Tibial nerve (tissue), 4 donors: ENCODE data around the gene HABP2. TPM values are rescaled to one million over a fixed set of nuclear protein-coding genes. Genes with fewer than 3 reads are reported as not detected.

Experiments
- DNase-seq, 2 donors: peaks; one replicate each; pipeline ENCODE4 v3.0.0-alpha.2; 2019; ENCODE audit warnings: low spot score in 2 of 2
- H3K27ac ChIP-seq, 4 donors: fragments of 200-600 bp; sonication (generic) in 3 of 4; one replicate each; pipeline ENCODE4 v1.5.1; 2017 to 2019; ENCODE audit warnings: mild to moderate bottlenecking in 1 of 4
- H3K27me3 ChIP-seq, 2 donors: fragments of 200-600 bp; sonication (generic) in 1 of 2; one replicate each; pipeline versions ENCODE4 v1.5.1 to v1.6.0; 2017 to 2019
- H3K36me3 ChIP-seq, 3 donors: fragments of 200-600 bp; sonication (generic); one replicate each; pipeline ENCODE4 v1.5.1; 2018 to 2019
- H3K4me1 ChIP-seq, 4 donors: fragments of 200-600 bp; sonication (generic) in 3 of 4; one replicate each; pipeline ENCODE4 v1.5.1; 2017 to 2019
- H3K4me3 ChIP-seq, 4 donors: fragments of 200-600 bp; sonication (generic) in 3 of 4; one replicate each; pipeline ENCODE4 v1.5.1; 2017 to 2019; ENCODE audit warnings: mild to moderate bottlenecking in 1 of 4, moderate library complexity in 1 of 4
- H3K9me3 ChIP-seq, 4 donors: fragments of 200-600 bp; sonication (generic) in 3 of 4; one replicate each; pipeline ENCODE4 v1.5.1; 2017 to 2019
- EP300 ChIP-seq, 2 donors: sonication (generic); formaldehyde crosslinking; IDR thresholded peaks; one replicate each; pipeline ENCODE4 v1.6.1; 2017; ENCODE audit warnings: antibody characterized with exemption in 2 of 2, mild to moderate bottlenecking in 1 of 2
- POLR2A ChIP-seq, 2 donors: fragments of 450-650 bp; IDR thresholded peaks; one replicate each; pipeline ENCODE4 v1.6.1; 2017; ENCODE audit warnings: antibody characterized with exemption in 2 of 2, mild to moderate bottlenecking in 2 of 2, moderate library complexity in 2 of 2
- WGBS, 2 donors: methylation state at CpG; one replicate each; pipeline ENCODE4 v1.1.5; 2018; 5-methylcytosine and 5-hydroxymethylcytosine counted together
- total RNA-seq, 4 donors: library from RNA; depleted of rRNA; stranded (reverse); fragments of >200 nt; gene quantifications; one replicate each; pipeline ENCODE4 v1.1.0, GENCODE V29; 2016
- TF ChIP-seq, protein P1 (sequence below), 5 experiments: fragments of 200-600 bp in 3 of 5; fragments of 450-650 bp in 2 of 5; sonication (generic) in 3 of 5; IDR thresholded peaks; one replicate each; pipeline ENCODE4 v1.5.1; 2016 to 2019; ENCODE audit warnings: antibody characterized with exemption in 5 of 5, mild to moderate bottlenecking in 3 of 5, moderate library complexity in 2 of 5

HABP2 gene
- total RNA-seq, 4 donors from 2014 or later, result not detected

DNA sequence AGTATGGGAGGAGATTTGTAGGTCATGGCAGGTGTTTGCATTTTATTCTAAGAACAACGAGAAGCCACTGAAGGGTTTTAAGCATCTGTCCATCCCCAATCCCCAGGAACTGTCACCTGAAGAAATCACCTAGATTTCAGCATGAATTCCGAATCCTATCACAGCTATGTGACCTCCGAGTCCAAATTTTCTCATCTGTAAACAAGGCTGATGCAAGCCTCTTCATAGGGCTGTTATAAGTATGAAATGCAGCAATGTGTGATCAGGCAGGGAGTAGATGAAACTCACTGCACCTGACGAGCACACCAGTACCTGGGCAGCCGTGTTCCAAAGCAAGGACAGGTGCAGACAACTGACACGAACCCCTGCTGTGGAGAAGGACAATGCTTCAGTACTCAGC lies 14.0 kb downstream of the HABP2 start:
- peaks cover 0 to 4% (median 0%) of the 10 kb centered on the region in 4 donors for H3K4me1 ChIP-seq
- H3K9me3 ChIP-seq, result no peaks in the 10 kb centered on the region
- H3K27ac ChIP-seq, result no peak overlapping the region
- DNase-seq, result no peak
- H3K4me3 ChIP-seq, result no peak overlapping the region
- WGBS, 2 donors, result 66 to 71% methylated on average over 6 of the region's 6 CpGs
- TF ChIP-seq EP300 (IDR thresholded peaks at IDR 0.05) (no peak), POLR2A (IDR thresholded peaks at IDR 0.05) (no peak)
- TF ChIP-seq, protein P1, sequence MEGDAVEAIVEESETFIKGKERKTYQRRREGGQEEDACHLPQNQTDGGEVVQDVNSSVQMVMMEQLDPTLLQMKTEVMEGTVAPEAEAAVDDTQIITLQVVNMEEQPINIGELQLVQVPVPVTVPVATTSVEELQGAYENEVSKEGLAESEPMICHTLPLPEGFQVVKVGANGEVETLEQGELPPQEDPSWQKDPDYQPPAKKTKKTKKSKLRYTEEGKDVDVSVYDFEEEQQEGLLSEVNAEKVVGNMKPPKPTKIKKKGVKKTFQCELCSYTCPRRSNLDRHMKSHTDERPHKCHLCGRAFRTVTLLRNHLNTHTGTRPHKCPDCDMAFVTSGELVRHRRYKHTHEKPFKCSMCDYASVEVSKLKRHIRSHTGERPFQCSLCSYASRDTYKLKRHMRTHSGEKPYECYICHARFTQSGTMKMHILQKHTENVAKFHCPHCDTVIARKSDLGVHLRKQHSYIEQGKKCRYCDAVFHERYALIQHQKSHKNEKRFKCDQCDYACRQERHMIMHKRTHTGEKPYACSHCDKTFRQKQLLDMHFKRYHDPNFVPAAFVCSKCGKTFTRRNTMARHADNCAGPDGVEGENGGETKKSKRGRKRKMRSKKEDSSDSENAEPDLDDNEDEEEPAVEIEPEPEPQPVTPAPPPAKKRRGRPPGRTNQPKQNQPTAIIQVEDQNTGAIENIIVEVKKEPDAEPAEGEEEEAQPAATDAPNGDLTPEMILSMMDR (IDR thresholded peaks at IDR 0.05), result no peak
- no peaks in the 10 kb centered on the region for H3K36me3 ChIP-seq
- no peaks in the 10 kb centered on the region for H3K27me3 ChIP-seq

DNA sequence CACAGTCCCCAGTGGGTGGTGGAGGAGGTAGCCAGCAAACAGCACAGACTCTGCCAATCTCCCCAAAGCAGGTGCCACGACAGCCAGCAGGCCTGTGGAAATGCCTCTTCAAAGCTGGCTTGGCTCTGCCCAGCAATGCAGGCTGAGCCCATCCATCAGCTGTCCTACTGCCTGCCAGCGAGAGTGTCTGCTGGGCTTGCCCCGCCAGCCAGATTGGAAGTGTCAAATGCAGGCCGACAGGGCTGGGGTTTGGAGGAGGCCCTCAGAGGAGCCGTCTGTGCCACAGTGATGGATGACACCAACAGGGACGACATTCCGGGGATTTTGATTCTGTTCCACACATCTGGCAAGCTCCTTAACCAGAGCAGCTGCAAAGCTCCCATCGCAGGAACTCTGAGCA lies 16.7 kb downstream of the HABP2 start:
- no peak overlapping the region for H3K27ac ChIP-seq
- no peak for DNase-seq
- no peaks in the 10 kb centered on the region for H3K36me3 ChIP-seq
- H3K4me1 ChIP-seq, result no peaks in the 10 kb centered on the region
- no peaks in the 10 kb centered on the region for H3K27me3 ChIP-seq
- TF ChIP-seq POLR2A (IDR thresholded peaks at IDR 0.05), result no peak
- no peak for TF ChIP-seq EP300 (IDR thresholded peaks at IDR 0.05)
- TF ChIP-seq, protein P1 (IDR thresholded peaks at IDR 0.05), result no peak
- WGBS, 2 donors, result 61 to 71% methylated on average over 3 to 8 of the region's 8 CpGs
- no peak overlapping the region for H3K4me3 ChIP-seq
- no peaks in the 10 kb centered on the region for H3K9me3 ChIP-seq

DNA sequence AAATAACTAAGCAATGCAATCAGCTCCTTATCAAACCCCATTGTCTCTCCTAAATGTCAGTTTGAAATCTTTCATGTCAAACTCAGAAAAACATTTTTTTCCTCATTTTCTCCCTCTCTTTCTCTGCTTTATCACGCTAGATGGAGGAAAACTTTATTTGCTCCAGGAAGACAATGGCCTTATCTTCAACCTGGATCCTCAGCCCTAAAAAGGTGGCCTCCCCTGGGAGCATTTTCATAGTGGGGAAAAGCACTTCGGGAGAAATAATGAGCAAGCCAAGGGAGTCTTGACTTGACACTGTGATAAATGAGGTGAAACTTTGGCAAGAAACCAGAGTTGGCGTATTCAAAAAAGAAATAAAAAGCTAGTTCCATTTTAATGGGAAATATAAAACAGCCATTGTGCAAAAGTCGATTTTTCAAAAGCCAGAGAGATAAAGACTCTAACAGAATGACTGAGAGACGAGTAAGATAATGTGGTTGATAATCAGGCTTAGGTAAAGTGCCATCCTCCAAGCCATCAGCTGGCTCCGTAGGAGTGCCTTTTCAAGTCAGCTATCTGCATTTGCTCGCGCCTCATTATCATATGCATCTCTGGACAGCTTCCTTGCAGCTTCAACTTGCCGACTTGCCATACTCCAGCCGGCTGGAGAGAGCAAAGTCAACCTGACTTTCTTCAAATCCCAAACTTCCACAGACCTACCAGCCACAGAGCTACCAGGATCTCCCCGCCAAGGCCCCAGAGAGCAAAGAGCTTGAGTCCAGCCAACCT lies 19.9 kb downstream of the HABP2 start:
- no peaks in the 10 kb centered on the region for H3K9me3 ChIP-seq
- no peaks in the 10 kb centered on the region for H3K4me1 ChIP-seq
- no peak for DNase-seq
- no peaks in the 10 kb centered on the region for H3K27me3 ChIP-seq
- H3K36me3 ChIP-seq, result no peaks in the 10 kb centered on the region
- TF ChIP-seq EP300 (IDR thresholded peaks at IDR 0.05) (no peak), POLR2A (IDR thresholded peaks at IDR 0.05) (no peak)
- TF ChIP-seq, protein P1 (IDR thresholded peaks at IDR 0.05), result no peak
- H3K27ac ChIP-seq, result no peak overlapping the region
- H3K4me3 ChIP-seq, result no peak overlapping the region
- 45 to 55% methylated on average over 11 of the region's 11 CpGs for WGBS, 2 donors

DNA sequence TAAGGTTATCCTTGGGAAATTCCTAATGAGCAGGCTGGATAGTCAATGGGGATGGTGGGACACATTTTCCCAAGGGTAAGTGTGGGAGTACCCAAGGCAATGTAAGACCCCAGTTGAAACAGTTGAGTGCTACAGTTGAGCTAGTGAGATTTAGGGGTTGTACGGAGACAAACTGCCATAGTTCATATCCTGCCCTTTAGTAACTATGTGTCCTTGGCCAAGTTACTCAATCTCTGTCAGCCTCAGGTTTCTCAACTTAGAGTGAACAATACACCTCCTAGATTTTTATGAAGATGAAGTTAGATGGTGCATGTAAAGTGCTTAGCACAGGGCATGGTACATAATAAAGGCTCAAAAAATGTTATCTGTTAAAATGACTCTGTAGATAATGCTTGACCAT lies 20.5 kb downstream of the HABP2 start:
- Histone ChIP-seq H3K9me3 (no peaks in the 10 kb centered on the region), H3K36me3 (no peaks in the 10 kb centered on the region), H3K4me3 (no peak overlapping the region), H3K27me3 (no peaks in the 10 kb centered on the region), H3K27ac (no peak overlapping the region), H3K4me1 (no peaks in the 10 kb centered on the region)
- 65 to 75% methylated on average over 1 of the region's 1 CpG for WGBS, 2 donors
- DNase-seq, result no peak
- TF ChIP-seq, protein P1 (IDR thresholded peaks at IDR 0.05), result no peak
- TF ChIP-seq EP300 (IDR thresholded peaks at IDR 0.05) (no peak), POLR2A (IDR thresholded peaks at IDR 0.05) (no peak)

DNA sequence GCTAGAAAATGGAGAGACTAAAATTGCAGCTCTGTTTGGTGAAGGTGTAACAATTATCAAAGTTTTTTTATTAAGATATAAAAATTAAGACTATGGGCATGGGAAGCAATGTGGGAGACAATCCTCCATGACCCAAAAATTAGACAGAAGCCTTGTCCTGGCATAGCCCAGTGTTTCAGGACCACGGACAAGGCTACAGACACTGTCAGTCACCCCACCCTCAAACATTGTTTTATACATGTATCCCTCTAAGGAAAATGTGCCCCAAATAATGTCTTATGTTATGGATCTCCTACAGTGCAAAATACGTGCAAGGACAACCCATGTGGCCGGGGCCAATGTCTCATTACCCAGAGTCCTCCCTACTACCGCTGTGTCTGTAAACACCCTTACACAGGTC lies 24.0 kb downstream of the HABP2 start:
- TF ChIP-seq EP300 (IDR thresholded peaks at IDR 0.05) (no peak), POLR2A (IDR thresholded peaks at IDR 0.05) (no peak)
- TF ChIP-seq, protein P1 (IDR thresholded peaks at IDR 0.05), result no peak
- Histone ChIP-seq H3K4me3 (no peak overlapping the region), H3K27me3 (peaks cover 0 to 10% of the 10 kb centered on the region in 2 donors), H3K36me3 (no peaks in the 10 kb centered on the region), H3K9me3 (no peaks in the 10 kb centered on the region), H3K4me1 (no peaks in the 10 kb centered on the region), H3K27ac (no peak overlapping the region)
- 57 to 61% methylated on average over 4 of the region's 4 CpGs for WGBS, 2 donors
- DNase-seq, result no peak
